Right hindlimb (tissue), 1 donor: ENCODE measurements around the gene TRIM16.
A peak's percentile ranks its signal among the peaks of the same experiment; 100 is the strongest.
"Not testable (repeated sequence)": the region's sequence is repeated elsewhere in the genome, so short reads cannot be mapped to it uniquely, and the experiment has no call there.

ENCODE experiments used
- DNase-seq: peaks from one replicate; pipeline ENCODE4 v3.0.0-alpha.2; 2018

Gene TRIM16

GRCh38 chr17:15657868-15658267 lies 26.2 kb downstream of the TRIM16 start:
- DNase-seq = no peak

GRCh38 chr17:15654886-15655561 lies 29.1 kb downstream of the TRIM16 start:
- no peak for DNase-seq

DNA sequence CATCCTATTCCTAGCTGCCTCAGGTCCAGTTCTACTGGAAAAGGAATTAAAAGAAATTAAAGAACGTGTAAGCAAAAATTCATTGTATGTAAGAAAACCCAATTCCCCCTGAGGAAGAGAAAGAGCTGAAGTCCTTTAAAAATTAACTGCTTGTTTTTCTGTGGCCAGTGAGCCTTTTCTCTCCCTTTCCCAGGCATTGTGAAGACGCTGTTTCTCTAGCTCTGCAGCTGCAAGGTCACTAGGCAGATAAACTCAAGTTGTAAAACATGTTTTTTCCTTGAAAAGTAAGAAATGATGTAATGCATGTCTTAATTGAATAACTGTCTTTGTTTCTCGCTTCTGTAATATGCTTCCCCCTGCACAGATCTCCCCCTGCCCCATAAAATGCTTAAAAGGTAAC lies 29.7 kb downstream of the TRIM16 start:
- not testable (repeated sequence) for DNase-seq

GRCh38 chr17:15652960-15653359 lies 31.2 kb downstream of the TRIM16 start:
- DNase-seq = no peak

DNA sequence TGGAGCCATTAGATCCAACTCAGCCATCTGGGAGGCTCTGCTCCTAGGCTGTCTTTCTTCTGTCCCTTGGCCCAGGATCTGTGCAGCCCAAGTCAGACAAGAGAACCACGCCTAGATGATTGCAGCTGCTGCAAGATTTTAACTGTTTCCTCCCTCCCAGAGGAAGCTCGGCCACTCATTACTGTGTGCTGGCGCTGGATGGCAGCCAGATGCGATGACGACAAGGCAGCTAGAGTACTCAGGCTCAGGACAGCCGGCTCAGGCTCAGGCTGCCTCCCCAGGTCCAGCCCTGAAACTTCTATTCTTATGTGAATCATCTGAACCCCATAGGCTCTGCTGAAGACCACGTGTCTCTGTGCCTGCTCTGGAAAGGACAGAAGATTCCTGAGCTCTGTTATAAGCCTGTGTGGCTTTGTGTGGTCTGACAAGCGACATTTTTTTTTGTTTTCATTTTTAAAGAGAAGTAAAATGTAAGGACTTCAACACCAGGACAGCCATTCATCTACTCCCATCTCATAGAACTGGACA lies 32.5 kb downstream of the TRIM16 start:
- DNase-seq = peak; percentile 96

DNA sequence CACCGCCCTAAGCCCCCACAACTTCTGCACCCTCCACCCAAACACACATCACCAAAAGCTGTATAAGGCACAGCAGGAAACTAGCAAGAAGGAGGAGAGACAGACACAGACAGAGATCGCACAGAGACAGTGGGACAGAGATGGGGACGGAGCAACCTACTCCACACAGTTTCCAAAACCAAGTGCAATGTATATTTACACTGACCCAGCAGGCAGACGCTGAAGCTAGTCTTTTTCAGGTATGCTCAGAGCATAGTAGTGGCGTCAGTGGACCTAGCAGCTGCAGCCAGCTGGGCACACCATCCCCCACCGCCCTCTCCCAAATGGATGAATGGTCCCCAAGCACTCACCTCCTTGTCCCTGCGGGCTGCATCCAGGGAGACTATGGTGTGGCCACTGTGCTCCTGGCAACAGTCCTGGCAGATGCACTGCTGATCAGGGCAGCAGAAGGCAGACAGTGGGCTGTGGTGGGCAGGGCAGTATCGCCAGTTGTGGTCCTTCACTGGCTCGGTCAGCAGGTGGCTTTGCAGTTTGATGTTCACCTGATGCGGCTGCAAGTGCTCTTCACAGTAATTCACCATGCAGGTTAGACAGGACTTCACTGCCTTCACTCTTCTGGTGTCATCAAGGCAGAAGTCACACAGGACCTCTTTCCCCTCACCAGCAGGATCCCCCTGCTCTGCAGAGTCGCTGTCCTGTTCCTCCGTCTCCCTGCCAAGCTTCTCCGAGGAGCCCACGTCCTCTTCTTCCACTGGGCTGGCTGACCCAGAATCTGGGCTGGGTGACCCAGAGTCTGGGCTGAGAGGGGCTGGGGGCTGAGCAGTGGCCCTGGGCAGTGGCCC lies 33.1 kb downstream of the TRIM16 start:
- peak; percentile 38 for DNase-seq

DNA sequence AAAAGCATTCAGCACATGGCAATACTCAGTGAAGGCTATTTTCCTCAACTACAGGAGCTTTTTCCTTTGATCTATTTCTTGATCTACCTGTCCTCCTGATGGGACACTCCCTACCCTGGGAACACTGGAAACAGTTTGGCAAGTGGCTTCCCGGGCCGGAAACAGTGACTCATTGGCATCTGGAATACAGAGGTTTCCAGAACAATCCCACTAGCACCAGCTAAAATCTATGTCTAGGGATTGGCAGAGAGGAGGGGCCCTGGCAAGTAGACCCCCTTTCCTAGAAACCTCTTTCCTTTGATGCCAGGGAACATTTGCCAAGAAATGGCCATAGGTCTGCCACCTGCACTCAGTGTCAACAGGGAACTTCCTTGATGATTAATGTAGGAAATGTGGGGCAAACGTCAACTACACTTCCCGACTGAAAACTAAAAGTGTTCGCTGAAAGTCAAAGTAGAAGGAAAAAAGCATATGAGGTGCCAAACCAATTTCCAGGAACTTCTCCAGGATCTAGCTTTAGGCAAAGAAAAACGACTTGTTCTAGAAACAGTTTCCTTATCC lies 34.2 kb downstream of the TRIM16 start:
- DNase-seq = peak; percentile 50

- DNase-seq = no peak
Observed at GRCh38 chr17:15648386-15648785, 35.7 kb downstream of the TRIM16 start.

GRCh38 chr17:15645942-15646312 lies 38.2 kb downstream of the TRIM16 start:
- DNase-seq = peak; percentile 57

DNA sequence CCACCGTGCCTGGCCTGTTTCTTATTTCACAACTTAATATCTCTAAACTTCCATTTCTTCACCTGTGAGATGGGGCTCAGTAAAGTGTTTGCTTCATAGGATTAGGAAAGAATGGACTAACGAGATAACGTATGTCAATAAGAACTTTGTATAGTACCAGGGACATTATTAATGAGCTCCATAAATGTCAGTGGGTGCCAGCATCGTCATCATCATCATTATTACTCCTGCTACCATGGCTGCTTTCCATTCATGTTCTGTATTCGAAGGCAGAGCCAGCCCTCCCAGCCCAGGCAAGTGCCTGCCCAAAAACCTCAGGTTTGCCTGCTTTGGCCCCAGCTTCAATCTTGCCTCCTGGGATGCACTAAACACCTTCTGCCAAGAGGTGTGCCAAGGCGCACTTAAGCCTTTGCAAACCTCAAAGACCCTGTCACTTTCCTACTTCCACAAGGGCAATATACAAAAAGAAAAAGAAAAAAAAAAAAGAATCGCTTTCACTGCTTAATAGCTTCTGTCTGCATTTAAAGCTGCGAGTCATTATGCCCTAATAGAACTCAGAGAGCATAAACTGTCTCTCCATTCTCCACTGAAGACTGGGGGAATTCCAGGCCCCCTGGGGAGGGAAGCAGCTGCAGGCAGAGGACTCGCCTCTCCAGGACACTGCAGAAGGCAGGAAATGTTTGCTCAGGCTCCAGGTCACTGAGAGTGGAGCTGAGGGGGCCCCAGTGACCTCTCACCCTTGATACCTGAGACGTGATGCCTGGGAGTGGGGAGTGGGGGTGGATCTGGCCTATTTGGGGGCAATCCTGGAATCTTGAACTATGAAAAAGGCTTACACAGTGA lies 38.8 kb downstream of the TRIM16 start:
- DNase-seq = peak; percentile 62

DNA sequence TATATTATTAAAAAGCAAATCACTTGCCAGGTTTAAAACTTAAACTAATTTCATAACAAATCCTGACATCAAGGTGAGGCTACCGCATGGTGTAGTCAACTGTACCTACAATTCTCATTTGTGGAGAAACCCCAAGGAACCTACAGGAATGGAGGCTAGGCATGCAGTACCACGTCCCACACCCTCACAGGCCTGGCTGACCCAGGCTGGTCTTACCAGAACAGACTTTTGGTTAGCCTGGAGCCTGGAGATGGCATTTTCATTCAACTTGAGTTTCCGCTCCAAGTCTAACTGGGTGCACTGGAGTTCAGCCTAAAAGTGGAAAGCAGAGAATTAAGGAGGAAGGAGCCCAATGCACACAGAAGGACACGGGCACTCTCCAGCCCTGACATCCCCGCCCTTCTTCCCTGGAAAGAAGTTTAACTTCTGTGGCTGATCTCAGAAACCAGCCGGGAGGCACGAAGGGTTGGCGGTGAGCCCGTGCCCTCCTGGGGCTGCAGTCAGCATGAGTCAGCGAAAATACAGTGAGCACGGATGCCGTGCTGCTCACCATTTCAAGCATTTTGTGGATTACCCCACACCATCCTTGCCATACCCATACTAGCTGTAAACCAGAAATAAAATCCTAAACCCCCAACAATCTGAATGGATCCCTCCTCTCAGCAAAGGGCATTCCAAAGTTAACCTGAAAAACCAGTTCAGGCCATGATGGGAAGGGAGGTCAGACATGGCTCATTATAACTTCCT lies 41.4 kb downstream of the TRIM16 start:
- DNase-seq = not testable (repeated sequence)

GRCh38 chr17:15642014-15642413 lies 42.1 kb downstream of the TRIM16 start:
- DNase-seq = not testable (repeated sequence)

- DNase-seq = not testable (repeated sequence)
Observed at GRCh38 chr17:15630930-15631453, 53.1 kb downstream of the TRIM16 start.

- DNase-seq = not testable (repeated sequence)
Observed at GRCh38 chr17:15629991-15630390, 54.1 kb downstream of the TRIM16 start.

DNA sequence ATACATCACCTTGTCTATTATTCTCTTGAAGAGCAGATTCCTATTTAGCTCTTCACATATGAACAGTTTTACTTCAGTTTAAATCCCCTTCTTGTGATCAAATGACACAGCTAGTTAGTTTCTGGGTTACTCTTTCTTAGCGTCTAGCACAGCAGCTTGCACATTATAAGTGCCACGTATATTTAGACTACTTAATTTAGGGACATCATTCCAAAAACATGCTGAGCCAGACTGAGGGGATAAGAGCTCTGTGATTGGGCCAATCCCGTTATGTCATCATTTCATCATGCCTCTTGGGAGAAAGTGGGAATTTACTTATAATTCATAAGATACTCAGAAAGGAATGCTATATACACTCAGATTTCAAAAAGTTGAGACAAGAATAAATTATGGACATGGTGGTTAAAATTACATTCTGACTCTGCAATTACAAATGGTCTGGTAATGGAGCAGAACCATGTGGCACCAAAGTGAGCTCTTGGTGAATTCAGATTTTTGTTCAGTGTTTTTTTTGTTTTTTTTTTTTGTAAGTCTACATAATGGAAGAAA lies 60.4 kb downstream of the TRIM16 start:
- DNase-seq = not testable (repeated sequence)

DNA sequence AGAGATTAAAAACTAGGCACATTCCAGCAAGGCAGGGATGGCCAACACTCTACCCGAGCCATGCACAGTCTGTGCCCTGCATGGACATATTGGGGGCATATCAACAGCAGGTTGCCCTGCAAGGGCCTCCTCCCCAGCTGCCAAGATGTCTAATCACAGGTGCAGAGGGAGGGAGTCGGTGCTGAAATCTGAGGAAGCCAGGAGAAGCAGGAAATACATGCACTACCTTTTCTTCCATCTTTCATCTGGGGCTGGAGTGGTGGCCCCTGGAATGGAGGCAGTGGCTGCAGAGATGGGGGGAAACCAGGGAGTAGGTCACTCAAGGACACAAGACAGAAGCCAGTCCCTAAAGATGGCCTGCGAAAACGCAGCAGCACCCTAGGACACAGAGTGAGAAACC lies 60.9 kb downstream of the TRIM16 start:
- DNase-seq = not testable (repeated sequence)

DNA sequence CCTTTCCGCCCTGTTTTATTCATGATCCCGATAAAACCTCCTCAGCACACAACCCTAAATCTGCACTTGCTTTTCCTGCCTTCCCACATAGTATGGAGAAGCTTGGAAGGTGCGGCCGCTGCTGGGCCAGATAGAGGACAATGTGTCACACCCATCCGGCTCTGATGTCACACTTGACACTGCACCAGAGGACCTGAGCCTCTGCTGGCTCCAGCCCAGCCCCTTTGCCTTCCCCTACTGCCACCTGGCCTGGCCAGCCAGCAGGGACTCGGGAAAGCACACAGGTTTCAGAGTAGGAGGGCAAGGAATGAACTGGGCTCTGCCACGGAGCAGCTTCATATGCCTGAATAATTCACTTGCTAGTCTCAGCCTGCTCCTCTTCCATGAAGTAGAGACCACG lies 62.0 kb downstream of the TRIM16 start:
- DNase-seq = not testable (repeated sequence)

- peak; percentile 22 for DNase-seq
Observed at GRCh38 chr17:15619331-15620058, 64.6 kb downstream of the TRIM16 start, which contains the start of gene FBXW10B. FBXW10B (minus strand) TSS chr17:15619704; CDS start chr17:15619512, 192 bp downstream.

DNA sequence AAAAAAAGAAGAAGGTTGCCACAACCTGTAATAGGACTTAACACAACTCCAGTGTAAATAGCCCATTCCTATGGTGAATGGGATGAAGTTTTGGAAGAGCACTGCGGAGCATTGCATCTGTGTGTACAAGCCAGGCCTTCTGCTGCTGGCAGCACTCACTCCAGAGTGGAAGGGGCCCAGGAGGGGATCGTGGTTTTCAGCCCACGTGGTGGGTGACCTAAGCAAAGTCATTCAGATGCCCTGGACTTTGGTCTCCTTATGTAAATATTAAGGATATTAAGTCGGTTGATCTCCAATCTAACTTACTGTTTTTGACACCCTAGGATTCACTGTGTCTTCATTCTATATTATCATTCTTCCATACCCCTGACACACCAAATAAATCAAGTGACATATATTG lies 67.3 kb downstream of the TRIM16 start:
- peak; percentile 32 for DNase-seq

DNA sequence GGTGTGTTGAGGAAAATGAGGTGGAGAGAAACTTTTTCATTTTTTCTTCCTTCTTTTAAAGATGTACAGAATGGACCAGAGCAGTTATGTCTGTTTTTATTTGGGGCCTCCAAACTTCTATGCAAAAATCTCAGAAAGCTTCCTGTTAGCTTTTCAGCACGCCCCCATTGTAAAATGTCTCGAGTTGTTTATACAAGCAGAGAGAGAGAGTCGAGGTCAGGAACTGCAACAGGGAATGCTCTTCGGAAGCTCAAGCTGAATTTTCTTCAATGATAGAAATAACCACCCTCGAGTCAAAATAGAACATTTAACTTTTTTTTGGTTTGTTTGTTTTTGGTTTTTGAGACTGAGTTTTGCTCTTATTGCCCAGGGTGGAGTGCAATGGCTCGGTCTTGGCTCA lies 68.3 kb downstream of the TRIM16 start:
- DNase-seq = not testable (repeated sequence)
